Activated naive CD4-positive, alpha-beta T cell treated with anti-CD3 and anti-CD28 coated beads, Interleukin-2, amount 50 U/mL, for 72 hours (primary cell): ENCODE measurements around the gene DNAAF6. TPM values are rescaled to one million over a fixed set of nuclear protein-coding genes. Genes with fewer than 3 reads are reported as not detected.
"Not testable (repeated sequence)": the region's sequence is repeated elsewhere in the genome, so short reads cannot be mapped to it uniquely, and the experiment has no call there.

ENCODE experiments used
- ATAC-seq, 2 donors: fragments of 150-1000 bp; cut with Tn5 transposase; 2 replicates each; pipeline ENCODE4 v1.10.0; 2021; ENCODE audit warnings: mild to moderate bottlenecking in 2 of 2, moderate library complexity in 2 of 2
- DNase-seq, 2 donors: peaks; one replicate each; pipeline ENCODE4 v3.0.0; 2021 to 2022; ENCODE audit warnings: low spot score in 2 of 2
- H3K27ac Mint-ChIP-seq, 2 donors: one replicate each; pipeline ENCODE4 v1.8.0; 2022; ENCODE audit warnings: mild to moderate bottlenecking in 2 of 2, mixed read lengths in 2 of 2
- H3K36me3 Mint-ChIP-seq, 2 donors: one replicate each; pipeline ENCODE4 v1.8.0; 2022; ENCODE audit warnings: mixed read lengths in 2 of 2
- H3K9me3 Mint-ChIP-seq, 2 donors: one replicate each; pipeline ENCODE4 v1.8.0; 2022; ENCODE audit warnings: mixed read lengths in 2 of 2
- total RNA-seq, 2 donors: library from RNA; stranded (reverse); gene quantifications; one replicate each; pipeline ENCODE4 v1.2.3, GENCODE V29; 2022

The DNAAF6 gene
- total RNA-seq, result not detected

GRCh38 chrX:107205770-107206696 is at the start of gene DNAAF6, which contains the start of gene NUP62CL:
Gene DNAAF6, plus strand, starts transcription at chrX:107206611. Its CDS starts 6,265 bp downstream, at chrX:107212876.
Gene NUP62CL, minus strand, starts transcription at chrX:107206433. Its CDS starts 31,287 bp downstream, at chrX:107175146.
- Mint-ChIP-seq H3K36me3 (peaks cover 0 to 6% of the 10 kb centered on the region in 2 donors), H3K9me3 (no peaks in the 10 kb centered on the region), H3K27ac (peak within 1 kb of the TSS in 1 of 2 donors; percentile 86)
- DNase-seq, result peak; percentile 56 to 68
- peak; percentile 95 to 97 for ATAC-seq

- not testable (repeated sequence) for H3K27ac Mint-ChIP-seq, H3K9me3 Mint-ChIP-seq, ATAC-seq, DNase-seq, H3K36me3 Mint-ChIP-seq
Observed at GRCh38 chrX:107157618-107158017, 48.8 kb upstream of the DNAAF6 start.

- Mint-ChIP-seq H3K36me3 (no peaks in the 10 kb centered on the region), H3K9me3 (no peaks in the 10 kb centered on the region), H3K27ac (no peak overlapping the region)
- no peak for ATAC-seq
- no peak for DNase-seq
Observed at GRCh38 chrX:107167163-107167921, 39.1 kb upstream of the DNAAF6 start.

- Mint-ChIP-seq H3K36me3 (no peaks in the 10 kb centered on the region), H3K9me3 (no peaks in the 10 kb centered on the region), H3K27ac (peak overlapping the region in 1 of 2 donors; percentile 16)
- ATAC-seq, result no peak
- DNase-seq, result no peak
Observed at GRCh38 chrX:107168257-107168656, 38.2 kb upstream of the DNAAF6 start.

- ATAC-seq (no peak), DNase-seq (no peak)
- Mint-ChIP-seq H3K36me3 (no peaks in the 10 kb centered on the region), H3K27ac (no peak overlapping the region), H3K9me3 (no peaks in the 10 kb centered on the region)
Observed at GRCh38 chrX:107168712-107169111, 37.7 kb upstream of the DNAAF6 start.

- no peaks in the 10 kb centered on the region for H3K36me3 Mint-ChIP-seq
- DNase-seq, result no peak
- H3K27ac Mint-ChIP-seq, result no peak overlapping the region
- no peaks in the 10 kb centered on the region for H3K9me3 Mint-ChIP-seq
- peak; percentile 46 to 68 for ATAC-seq
Observed at GRCh38 chrX:107171369-107172102, 34.9 kb upstream of the DNAAF6 start.

- H3K9me3 Mint-ChIP-seq, result no peaks in the 10 kb centered on the region
- H3K36me3 Mint-ChIP-seq, result no peaks in the 10 kb centered on the region
- ATAC-seq, result no peak
- no peak overlapping the region for H3K27ac Mint-ChIP-seq
- DNase-seq, result no peak
Observed at GRCh38 chrX:107197319-107197718, 9.1 kb upstream of the DNAAF6 start.

GRCh38 chrX:107198074-107198473 is 8.3 kb upstream of the DNAAF6 start:
- H3K36me3 Mint-ChIP-seq, H3K9me3 Mint-ChIP-seq, ATAC-seq, DNase-seq, H3K27ac Mint-ChIP-seq: not testable (repeated sequence)

GRCh38 chrX:107199491-107199890 is 6.9 kb upstream of the DNAAF6 start:
- H3K36me3 Mint-ChIP-seq, result no peaks in the 10 kb centered on the region
- no peak for DNase-seq
- no peak overlapping the region for H3K27ac Mint-ChIP-seq
- no peaks in the 10 kb centered on the region for H3K9me3 Mint-ChIP-seq
- no peak for ATAC-seq

- Mint-ChIP-seq H3K9me3 (no peaks in the 10 kb centered on the region), H3K27ac (no peak overlapping the region), H3K36me3 (peaks cover 0 to 6% of the 10 kb centered on the region in 2 donors)
- DNase-seq, result no peak
- no peak for ATAC-seq
Observed at GRCh38 chrX:107204068-107204605, 2.3 kb upstream of the DNAAF6 start.

- H3K9me3 Mint-ChIP-seq, result no peaks in the 10 kb centered on the region
- H3K27ac Mint-ChIP-seq, result peak overlapping the region in 1 of 2 donors; percentile 86
Observed at GRCh38 chrX:107206697-107207065, 270 bp downstream of the DNAAF6 start.

GRCh38 chrX:107207089-107207488 is 678 bp downstream of the DNAAF6 start:
- Mint-ChIP-seq H3K36me3 (peaks cover 0 to 6% of the 10 kb centered on the region in 2 donors), H3K27ac (no peak overlapping the region), H3K9me3 (no peaks in the 10 kb centered on the region)
- ATAC-seq, result no peak
- DNase-seq, result no peak

More at GRCh38 chrX:107206697-107207065, 270 bp downstream of the DNAAF6 start:
- DNase-seq (no peak), ATAC-seq (no peak)
- H3K36me3 Mint-ChIP-seq, result peaks cover 0 to 6% of the 10 kb centered on the region in 2 donors

GRCh38 chrX:107207943-107208342 is 1.5 kb downstream of the DNAAF6 start:
- Mint-ChIP-seq H3K27ac (no peak overlapping the region), H3K9me3 (no peaks in the 10 kb centered on the region), H3K36me3 (peaks cover 0 to 6% of the 10 kb centered on the region in 2 donors)
- no peak for DNase-seq
- no peak for ATAC-seq

GRCh38 chrX:107213477-107213876 is 7.1 kb downstream of the DNAAF6 start:
- H3K36me3 Mint-ChIP-seq, result no peaks in the 10 kb centered on the region
- H3K27ac Mint-ChIP-seq, result no peak overlapping the region
- no peak for DNase-seq
- ATAC-seq, result no peak
- H3K9me3 Mint-ChIP-seq, result no peaks in the 10 kb centered on the region

- Mint-ChIP-seq H3K9me3 (no peaks in the 10 kb centered on the region), H3K27ac (no peak overlapping the region), H3K36me3 (no peaks in the 10 kb centered on the region)
- DNase-seq (no peak), ATAC-seq (no peak)
Observed at GRCh38 chrX:107226757-107227156, 20.3 kb downstream of the DNAAF6 start.

GRCh38 chrX:107227780-107228485 is 21.5 kb downstream of the DNAAF6 start:
- Mint-ChIP-seq H3K9me3 (no peaks in the 10 kb centered on the region), H3K27ac (no peak overlapping the region), H3K36me3 (no peaks in the 10 kb centered on the region)
- ATAC-seq (no peak), DNase-seq (no peak)
